Neural cell (in vitro differentiated cells): Measurements from ENCODE around the gene ENO4.

ENCODE experiments used
- EP300 ChIP-seq: fragments of 450-650 bp; conservative IDR thresholded peaks from 2 replicates; pipeline ENCODE4 v1.6.1; 2014; ENCODE audit warnings: antibody characterized with exemption, mild to moderate bottlenecking, moderate library complexity; ENCODE audit not compliant: poor library complexity, severe bottlenecking
- EZH2 ChIP-seq: fragments of 200-600, 300-800 bp; shearing (Covaris generic), sonication (generic); IDR thresholded peaks from 2 replicates; pipeline ENCODE4 v1.6.1; 2014; ENCODE audit warnings: antibody characterized with exemption, low read length, borderline replicate concordance, mild to moderate bottlenecking; ENCODE audit not compliant: insufficient read depth, poor library complexity, severe bottlenecking
- POLR2AphosphoS5 ChIP-seq: IDR thresholded peaks from 2 replicates; pipeline ENCODE4 v1.6.1; 2012
- TF ChIP-seq, protein P1 (sequence below): fragments of 450-650 bp; IDR thresholded peaks from 2 replicates; pipeline ENCODE4 v1.5.1; 2014; ENCODE audit warnings: antibody characterized with exemption, mild to moderate bottlenecking, moderate library complexity; ENCODE audit not compliant: poor library complexity, severe bottlenecking

DNA sequence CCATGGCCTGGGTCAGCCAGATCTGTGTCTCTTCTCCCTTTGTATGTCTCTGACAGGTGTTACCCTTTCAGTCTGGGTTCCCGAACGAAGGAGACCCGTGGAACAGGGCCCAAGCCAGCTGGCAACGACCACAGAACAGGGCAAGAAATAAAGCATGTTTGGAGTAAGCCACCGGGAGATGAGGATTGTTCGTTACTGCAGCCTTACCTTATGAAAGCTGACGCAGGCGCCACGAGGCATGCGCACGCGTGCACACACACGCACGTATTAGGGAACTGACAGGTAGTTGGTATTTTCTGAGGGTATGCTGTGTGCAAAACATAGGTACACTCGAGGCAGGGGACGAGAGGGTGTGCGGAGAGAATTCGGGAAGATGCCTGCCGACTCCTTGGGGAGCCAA lies 46.4 kb upstream of the ENO4 start:
- TF ChIP-seq EP300 (no peak), POLR2AphosphoS5 (no peak), EZH2 (no peak)
- TF ChIP-seq, protein P1, sequence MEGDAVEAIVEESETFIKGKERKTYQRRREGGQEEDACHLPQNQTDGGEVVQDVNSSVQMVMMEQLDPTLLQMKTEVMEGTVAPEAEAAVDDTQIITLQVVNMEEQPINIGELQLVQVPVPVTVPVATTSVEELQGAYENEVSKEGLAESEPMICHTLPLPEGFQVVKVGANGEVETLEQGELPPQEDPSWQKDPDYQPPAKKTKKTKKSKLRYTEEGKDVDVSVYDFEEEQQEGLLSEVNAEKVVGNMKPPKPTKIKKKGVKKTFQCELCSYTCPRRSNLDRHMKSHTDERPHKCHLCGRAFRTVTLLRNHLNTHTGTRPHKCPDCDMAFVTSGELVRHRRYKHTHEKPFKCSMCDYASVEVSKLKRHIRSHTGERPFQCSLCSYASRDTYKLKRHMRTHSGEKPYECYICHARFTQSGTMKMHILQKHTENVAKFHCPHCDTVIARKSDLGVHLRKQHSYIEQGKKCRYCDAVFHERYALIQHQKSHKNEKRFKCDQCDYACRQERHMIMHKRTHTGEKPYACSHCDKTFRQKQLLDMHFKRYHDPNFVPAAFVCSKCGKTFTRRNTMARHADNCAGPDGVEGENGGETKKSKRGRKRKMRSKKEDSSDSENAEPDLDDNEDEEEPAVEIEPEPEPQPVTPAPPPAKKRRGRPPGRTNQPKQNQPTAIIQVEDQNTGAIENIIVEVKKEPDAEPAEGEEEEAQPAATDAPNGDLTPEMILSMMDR: no peak
